G401 (cell line): ENCODE results near the gene EMC1. TPM values are rescaled to one million over a fixed set of nuclear protein-coding genes. Genes with fewer than 3 reads are reported as not detected.
A peak's percentile ranks its signal among the peaks of the same experiment; 100 is the strongest.
"Not testable (repeated sequence)": the region's sequence is repeated elsewhere in the genome, so short reads cannot be mapped to it uniquely, and the experiment has no call there.

ENCODE experiments used
- DNase-seq: peaks from one replicate; pipeline ENCODE4 v3.0.0-alpha.2; 2015; ENCODE audit warnings: low spot score
- in situ Hi-C: cut with HindIII; loops from 2 replicates; pipeline ENCODE4 v1.10.0; 2016; ENCODE audit warnings: low sequenced_read_pairs, mixed read lengths
- total RNA-seq: library from RNA; depleted of rRNA; stranded (reverse); fragments of >200 nt; shearing (Covaris generic); gene quantifications from 2 replicates; pipeline ENCODE4 v1.2.3, GENCODE V29; 2014

Gene EMC1
- total RNA-seq, 1 experiment from 2014 or later = 65.0 TPM

- no peak for DNase-seq
- in situ Hi-C loops = no loop called here
Measured at GRCh38 chr1:19262744-19263143, 11.4 kb upstream of the EMC1 start.

DNA sequence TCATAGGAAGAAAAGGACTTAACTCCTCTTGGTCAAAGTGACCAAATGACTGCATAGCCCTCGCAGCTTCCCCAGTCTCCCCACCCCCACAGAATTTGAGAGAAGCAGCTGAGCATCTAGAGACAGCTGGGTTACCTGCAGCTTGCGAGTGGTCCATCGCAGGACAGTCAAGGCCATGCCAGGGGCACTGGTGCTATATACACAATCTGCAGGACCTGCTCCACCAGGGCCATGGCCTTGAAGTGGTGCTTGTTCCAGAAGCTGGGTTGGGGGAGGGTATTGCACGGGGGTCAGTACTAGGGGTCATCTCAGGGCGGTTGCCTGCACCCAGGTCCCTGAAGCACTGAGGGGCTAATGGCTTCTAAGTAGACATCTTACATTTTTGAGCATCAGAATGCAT is 10.7 kb upstream of the EMC1 start:
- no peak for DNase-seq
- in situ Hi-C loops = no loop called here

- no peak for DNase-seq
- in situ Hi-C loops = no loop called here
Measured at GRCh38 chr1:19260211-19261138, 9.2 kb upstream of the EMC1 start.

DNA sequence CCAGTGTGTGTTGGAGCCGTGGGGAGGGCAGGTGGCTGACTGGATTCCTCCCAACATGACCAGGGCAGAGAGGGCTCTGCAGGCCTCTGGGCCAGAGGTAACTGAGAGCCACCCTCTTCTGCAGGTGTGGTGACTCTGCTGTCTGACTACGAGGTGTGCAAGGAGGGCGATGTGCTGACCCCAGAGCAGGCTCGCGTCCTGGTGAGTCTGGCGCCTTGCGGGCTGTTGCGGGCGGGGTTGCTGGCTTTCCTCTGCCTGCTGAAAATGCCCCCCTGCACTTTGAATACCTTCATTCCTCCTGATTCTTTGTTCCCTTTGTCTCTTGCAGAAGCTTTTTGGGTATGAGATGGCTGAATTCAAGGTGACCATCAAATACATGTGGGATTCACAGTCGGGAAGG is 7.0 kb upstream of the EMC1 start:
- in situ Hi-C loops = no loop called here
- no peak for DNase-seq

DNA sequence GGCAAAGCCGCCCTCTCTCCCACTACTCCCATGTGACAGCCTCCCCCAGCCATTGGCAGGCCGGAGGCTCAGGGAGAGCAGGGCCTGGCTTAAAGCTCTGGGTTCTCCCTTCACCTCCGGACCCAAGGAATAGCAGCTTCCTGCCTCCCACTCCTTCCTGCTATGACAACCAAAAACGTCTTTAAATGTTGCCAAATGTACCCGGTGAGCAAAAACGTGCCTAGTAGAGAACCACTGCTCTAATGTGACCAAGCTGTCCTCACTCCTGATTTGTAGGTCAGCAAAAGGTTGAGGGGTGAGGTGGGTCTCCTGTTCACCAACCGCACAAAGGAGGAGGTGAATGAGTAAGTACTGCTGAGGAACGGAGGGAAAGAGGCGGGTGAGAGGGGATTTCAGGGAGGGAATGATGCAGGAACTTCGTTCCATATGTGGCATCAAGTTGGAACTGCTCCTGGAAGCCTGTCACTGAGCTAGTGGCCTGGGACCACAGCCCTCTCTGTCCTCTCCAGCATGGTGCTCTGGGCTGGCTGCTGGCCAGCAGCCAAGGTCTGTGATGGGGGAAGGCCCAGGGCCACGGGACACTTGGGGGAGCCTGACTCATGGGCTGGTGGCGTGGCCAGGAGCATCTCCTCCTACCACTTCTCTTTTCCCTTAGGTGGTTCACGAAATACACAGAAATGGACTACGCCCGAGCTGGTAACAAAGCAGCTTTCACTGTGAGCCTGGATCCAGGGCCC is 6.0 kb upstream of the EMC1 start:
- in situ Hi-C loops = no loop called here
- DNase-seq = no peak

GRCh38 chr1:19256301-19256700 is 5.0 kb upstream of the EMC1 start:
- in situ Hi-C loops = not testable (repeated sequence)

GRCh38 chr1:19255288-19255687 is 4.0 kb upstream of the EMC1 start:
- in situ Hi-C loops = no loop called here
- DNase-seq = no peak

More at GRCh38 chr1:19256301-19256700, 5.0 kb upstream of the EMC1 start:
- DNase-seq = not testable (repeated sequence)

- in situ Hi-C loops = no loop called here
- no peak for DNase-seq
Measured at GRCh38 chr1:19254416-19254815, 3.1 kb upstream of the EMC1 start.

- in situ Hi-C loops = no loop called here
- DNase-seq = no peak
Measured at GRCh38 chr1:19250629-19251304, 557 bp downstream of the EMC1 start.

- in situ Hi-C loops = no loop called here
- peak; percentile 50 for DNase-seq
Measured at GRCh38 chr1:19240673-19241538, 10.4 kb downstream of the EMC1 start.

- no peak for DNase-seq
- in situ Hi-C loops = no loop called here
Measured at GRCh38 chr1:19239876-19240275, 11.4 kb downstream of the EMC1 start.

DNA sequence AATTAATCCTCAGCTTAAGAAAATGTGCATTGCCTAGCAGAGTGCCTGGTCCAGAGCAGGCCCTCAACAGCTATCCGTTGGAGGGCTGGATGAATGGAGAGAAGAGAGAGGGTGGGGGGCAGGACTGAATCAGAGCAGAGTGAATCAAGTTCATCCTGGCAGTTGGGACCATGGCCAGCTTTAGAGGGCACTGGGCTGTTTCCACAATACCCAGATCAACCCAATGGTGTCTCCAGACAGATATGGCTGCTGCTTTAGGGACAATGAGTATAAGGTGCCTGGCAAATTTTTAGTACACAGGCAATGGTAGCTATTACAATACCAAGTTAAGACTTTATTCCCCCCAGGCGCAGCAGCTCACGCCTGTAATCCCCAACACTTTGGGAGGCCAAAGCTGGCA is 17.1 kb downstream of the EMC1 start:
- in situ Hi-C loops = no loop called here
- DNase-seq = no peak

DNA sequence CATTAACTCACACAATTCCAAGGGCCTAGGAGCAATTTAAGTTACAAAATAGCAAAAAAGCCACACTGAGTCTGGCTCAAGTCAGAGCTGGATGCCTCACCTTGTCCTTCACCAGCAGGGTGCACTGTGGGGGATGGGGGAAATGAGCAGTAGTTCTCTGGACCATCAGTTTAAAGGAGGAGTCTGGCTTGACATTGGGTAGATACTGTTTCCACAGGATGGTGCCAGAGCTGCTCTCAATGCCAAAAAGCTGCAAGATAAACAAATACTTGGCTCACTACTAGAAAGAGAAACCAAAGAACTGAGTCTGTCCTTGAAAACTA is 18.8 kb downstream of the EMC1 start:
- in situ Hi-C loops = no loop called here
- DNase-seq = no peak

DNA sequence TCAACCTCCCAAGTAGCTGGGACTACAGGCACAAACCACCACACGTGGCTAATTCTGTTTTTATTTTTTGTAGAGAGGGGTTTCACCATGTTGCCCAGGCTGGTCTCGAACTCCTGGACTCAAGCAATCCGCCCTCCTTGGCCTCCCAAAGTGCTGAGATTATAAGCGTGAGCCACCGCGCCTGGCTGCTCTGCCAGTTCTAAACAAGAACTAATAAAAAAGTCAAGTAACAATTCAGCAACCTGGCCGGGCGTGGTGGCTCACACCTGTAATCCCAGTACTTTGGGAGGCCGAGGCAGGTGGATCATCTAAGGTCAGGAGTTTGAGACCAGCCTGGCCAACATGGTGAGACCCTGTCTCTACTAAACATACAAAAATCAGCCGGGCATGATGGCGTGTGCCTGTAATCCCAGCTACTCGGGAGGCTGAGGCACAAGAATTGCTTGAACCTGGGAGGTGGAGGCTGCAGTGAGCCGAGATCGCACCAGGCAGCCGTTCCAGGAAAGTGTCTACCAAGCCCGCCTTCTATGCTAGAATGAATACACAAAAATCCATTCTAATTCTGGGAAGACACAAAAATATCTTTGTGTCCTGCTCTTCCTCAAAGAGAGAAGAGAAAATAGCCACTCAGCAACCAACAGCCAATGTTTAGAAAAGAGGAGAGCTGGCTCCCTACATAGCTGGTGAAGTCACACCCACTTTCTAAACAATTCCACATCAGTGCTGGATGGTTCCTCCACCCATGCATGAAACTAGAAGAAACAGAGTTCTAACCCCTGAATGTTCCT is 19.4 kb downstream of the EMC1 start:
- DNase-seq, in situ Hi-C loops: not testable (repeated sequence)

DNA sequence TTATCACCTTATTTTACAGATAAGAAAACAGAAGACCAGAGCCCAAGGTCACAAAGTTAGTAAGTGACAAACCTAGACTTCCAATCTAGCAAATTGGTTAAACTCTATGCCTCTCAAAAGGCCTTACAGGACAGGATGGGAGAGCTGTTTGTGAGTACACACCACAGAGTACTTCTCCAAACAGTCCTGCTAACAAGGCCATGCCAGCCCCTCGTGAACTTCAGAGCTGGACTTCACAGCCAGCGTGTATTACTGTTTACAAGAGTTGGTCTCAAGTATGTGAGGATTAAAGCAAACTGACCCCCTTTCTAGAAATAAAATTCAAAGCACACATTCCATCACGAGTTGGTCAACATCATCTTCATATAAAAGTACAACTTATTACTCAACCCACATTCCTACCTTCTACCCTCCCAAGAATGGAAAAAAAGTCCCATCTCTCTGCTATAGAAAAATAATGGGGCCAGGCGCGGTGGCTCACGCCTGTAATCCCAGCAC is 21.4 kb downstream of the EMC1 start:
- in situ Hi-C loops = no loop called here
- no peak for DNase-seq

- in situ Hi-C loops = no loop called here
Measured at GRCh38 chr1:19229229-19229628, 22.1 kb downstream of the EMC1 start.

GRCh38 chr1:19222979-19223824 is 28.1 kb downstream of the EMC1 start:
- no peak for DNase-seq
- in situ Hi-C loops = no loop called here

More at GRCh38 chr1:19229229-19229628, 22.1 kb downstream of the EMC1 start:
- DNase-seq = no peak
